Measurements from ENCODE around the gene HIVEP3.

HIVEP3 gene

GRCh38 chr1:41887365-41887764, 31.4 kb downstream of the HIVEP3 start:
- DNase-seq: no peak
- no peak for TF ChIP-seq CTCF (IDR thresholded peaks at IDR 0.05)
- Histone ChIP-seq H3K27ac (no peak overlapping the region), H3K27me3 (no peaks in the 10 kb centered on the region), H3K36me3 (no peaks in the 10 kb centered on the region), H3K4me3 (no peak overlapping the region), H3K4me1 (peaks cover 0 to 19% (median 11%) of the 10 kb centered on the region in 4 donors), H3K9me3 (no peaks in the 10 kb centered on the region)
- intact Hi-C loops (cut with DNase I; ENCODE audit: low total_unique reads): no loop called here

- Histone ChIP-seq H3K36me3 (no peaks in the 10 kb centered on the region), H3K27me3 (no peaks in the 10 kb centered on the region), H3K9me3 (no peaks in the 10 kb centered on the region), H3K4me1 (peaks cover 0 to 17% (median 4%) of the 10 kb centered on the region in 4 donors), H3K4me3 (no peak overlapping the region), H3K27ac (no peak overlapping the region)
- no peak for DNase-seq
- no peak for TF ChIP-seq CTCF (IDR thresholded peaks at IDR 0.05)
- intact Hi-C loops (cut with DNase I; ENCODE audit: low total_unique reads): no loop called here
These were observed 34.2 kb downstream of the HIVEP3 start for GRCh38 chr1:41884256-41885230.

- no peak overlapping the region for H3K27ac ChIP-seq
- no peak for TF ChIP-seq CTCF (IDR thresholded peaks at IDR 0.05)
- H3K4me3 ChIP-seq: no peak overlapping the region
- no peaks in the 10 kb centered on the region for H3K9me3 ChIP-seq
- H3K36me3 ChIP-seq: no peaks in the 10 kb centered on the region
- no peaks in the 10 kb centered on the region for H3K27me3 ChIP-seq
- DNase-seq: no peak
- intact Hi-C loops (cut with DNase I; ENCODE audit: low total_unique reads): no loop called here
- H3K4me1 ChIP-seq: peaks cover 0 to 17% (median 4%) of the 10 kb centered on the region in 4 donors
These were observed 35.2 kb downstream of the HIVEP3 start for GRCh38 chr1:41883507-41883906.

GRCh38 chr1:41882486-41882885, 36.2 kb downstream of the HIVEP3 start:
- Histone ChIP-seq H3K27me3 (no peaks in the 10 kb centered on the region), H3K9me3 (no peaks in the 10 kb centered on the region), H3K4me3 (no peak overlapping the region), H3K27ac (no peak overlapping the region), H3K36me3 (no peaks in the 10 kb centered on the region), H3K4me1 (peaks cover 0 to 17% (median 4%) of the 10 kb centered on the region in 4 donors)
- DNase-seq: no peak
- intact Hi-C loops (cut with DNase I; ENCODE audit: low total_unique reads): no loop called here
- no peak for TF ChIP-seq CTCF (IDR thresholded peaks at IDR 0.05)

DNA sequence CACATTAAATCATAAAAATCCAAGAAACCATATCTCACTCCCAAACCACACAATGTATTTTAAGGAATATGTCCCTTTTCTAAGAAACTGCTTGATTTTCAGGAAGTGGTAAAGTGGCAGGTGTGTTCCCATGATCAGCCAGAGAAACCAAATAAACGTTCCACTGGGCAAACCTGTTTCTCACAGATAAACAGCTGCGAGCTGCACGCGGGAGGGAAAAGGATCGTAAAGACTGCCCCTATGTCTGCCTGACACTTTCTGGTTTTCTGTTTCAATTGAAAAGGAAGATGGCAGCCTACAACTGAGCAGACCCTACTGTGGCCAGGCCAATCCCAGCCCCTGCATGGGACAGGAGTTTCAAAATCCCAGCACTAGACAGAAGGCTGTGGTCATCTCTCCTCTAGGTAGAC, 36.6 kb downstream of the HIVEP3 start:
- no peak for TF ChIP-seq CTCF (IDR thresholded peaks at IDR 0.05)
- H3K27me3 ChIP-seq: no peaks in the 10 kb centered on the region
- DNase-seq: no peak
- peaks cover 0 to 21% (median 6%) of the 10 kb centered on the region in 4 donors for H3K4me1 ChIP-seq
- intact Hi-C loops (cut with DNase I; ENCODE audit: low total_unique reads): no loop called here
- no peaks in the 10 kb centered on the region for H3K9me3 ChIP-seq
- no peaks in the 10 kb centered on the region for H3K36me3 ChIP-seq
- H3K4me3 ChIP-seq: no peak overlapping the region
- no peak overlapping the region for H3K27ac ChIP-seq

All from tibial artery (tissue), 4 donors.